Astrocyte (in vitro differentiated cells and primary cell): Measurements from ENCODE around the gene TTLL8. TPM values are rescaled to one million over a fixed set of nuclear protein-coding genes. Genes with fewer than 3 reads are reported as not detected.

ENCODE experiments used
- DNase-seq: peaks from one replicate; pipeline ENCODE4 v3.0.0-alpha.2; 2010; ENCODE audit warnings: low read depth
- FAIRE-seq: peaks from 2 replicates; lab custom pipeline; 2011; peaks lifted over from hg19 to GRCh38; lab: Jason Lieb, UNC
- H2AFZ ChIP-seq: 2 replicates; pipeline ENCODE4 v1.6.0; 2012; ENCODE audit warnings: low read depth, low read length, inconsistent platforms
- H3K27ac ChIP-seq: 2 replicates; pipeline ENCODE4 v1.5.1; 2011; ENCODE audit warnings: low read depth, low read length, inconsistent platforms
- H3K27me3 ChIP-seq: 2 replicates; pipeline ENCODE4 v1.6.0; 2011; ENCODE audit warnings: low read length, inconsistent platforms; ENCODE audit not compliant: insufficient read depth
- H3K36me3 ChIP-seq: 2 replicates; pipeline ENCODE4 v1.5.1; 2011; ENCODE audit warnings: low read length, inconsistent platforms; ENCODE audit not compliant: insufficient read depth
- H3K4me1 ChIP-seq: 2 replicates; pipeline ENCODE4 v1.5.1; 2011; ENCODE audit warnings: low read length, inconsistent platforms; ENCODE audit not compliant: insufficient read depth
- H3K4me2 ChIP-seq: 2 replicates; pipeline ENCODE4 v1.6.0; 2012; ENCODE audit warnings: low read length, inconsistent platforms
- H3K4me3 ChIP-seq: 2 replicates; pipeline ENCODE4 v1.5.1; 2011; ENCODE audit warnings: low read depth, mild to moderate bottlenecking, low read length, inconsistent platforms; ENCODE audit not compliant: insufficient read depth
- H3K79me2 ChIP-seq: 2 replicates; pipeline ENCODE4 v1.6.0; 2012; ENCODE audit warnings: mild to moderate bottlenecking, low read length, inconsistent platforms; ENCODE audit not compliant: insufficient read depth
- H3K9ac ChIP-seq: 2 replicates; pipeline ENCODE4 v1.6.0; 2012; ENCODE audit warnings: mild to moderate bottlenecking, low read length, inconsistent platforms
- H3K9me3 ChIP-seq: 2 replicates; pipeline ENCODE4 v1.5.1; 2012; ENCODE audit warnings: low read depth, mild to moderate bottlenecking, low read length, inconsistent platforms; ENCODE audit not compliant: insufficient read depth
- H4K20me1 ChIP-seq: 2 replicates; pipeline ENCODE4 v1.6.0; 2012; ENCODE audit warnings: low read length, inconsistent platforms; ENCODE audit not compliant: insufficient read depth
- H3K27ac Mint-ChIP-seq: one replicate; pipeline ENCODE4 v1.8.0; 2021; ENCODE audit warnings: mild to moderate bottlenecking, mixed read lengths; ENCODE audit not compliant: unreplicated experiment
- H3K27me3 Mint-ChIP-seq: one replicate; pipeline ENCODE4 v1.8.0; 2021; ENCODE audit warnings: low read depth, mixed read lengths; ENCODE audit not compliant: unreplicated experiment
- H3K36me3 Mint-ChIP-seq: one replicate; pipeline ENCODE4 v1.8.0; 2021; ENCODE audit warnings: low read depth, mixed read lengths; ENCODE audit not compliant: unreplicated experiment
- H3K4me1 Mint-ChIP-seq: one replicate; pipeline ENCODE4 v1.8.0; 2021; ENCODE audit warnings: low read depth, mixed read lengths; ENCODE audit not compliant: unreplicated experiment
- H3K4me3 Mint-ChIP-seq: one replicate; pipeline ENCODE4 v1.8.0; 2021; ENCODE audit warnings: mild to moderate bottlenecking, moderate library complexity, mixed read lengths; ENCODE audit not compliant: unreplicated experiment
- H3K9me3 Mint-ChIP-seq: one replicate; pipeline ENCODE4 v1.8.0; 2021; ENCODE audit warnings: mild to moderate bottlenecking, mixed read lengths; ENCODE audit not compliant: unreplicated experiment
- CTCF ChIP-seq: IDR thresholded peaks from 2 replicates; pipeline ENCODE4 v1.5.1; 2011; ENCODE audit warnings: low read depth, mild to moderate bottlenecking, inconsistent platforms, low read length, moderate library complexity; ENCODE audit not compliant: insufficient read depth
- EZH2 ChIP-seq: IDR thresholded peaks from 2 replicates; pipeline ENCODE4 v1.6.1; 2012; ENCODE audit warnings: mild to moderate bottlenecking, low read length, inconsistent platforms; ENCODE audit not compliant: insufficient read depth
- total RNA-seq: library from RNA; stranded (reverse); gene quantifications from 2 replicates; pipeline ENCODE4 v1.2.1, GENCODE V29; 2021

TTLL8 gene
- total RNA-seq, 1 donor from 2014 or later: not detected

GRCh38 chr22:50086526-50086925 is 28.4 kb upstream of the TTLL8 start:
- DNase-seq (peak; percentile 83), FAIRE-seq (no peak)
- no peaks in the 10 kb centered on the region for H4K20me1 ChIP-seq
- Mint-ChIP-seq H3K9me3 (peaks cover 13% of the 10 kb centered on the region), H3K27ac (peak overlapping the region; percentile 7), H3K4me3 (no peak overlapping the region), H3K4me1 (peaks cover 7% of the 10 kb centered on the region), H3K36me3 (no peaks in the 10 kb centered on the region), H3K27me3 (peaks cover 13% of the 10 kb centered on the region)
- no peak overlapping the region for H3K4me2 ChIP-seq
- H3K79me2 ChIP-seq: no peaks in the 10 kb centered on the region
- H3K4me3 ChIP-seq: no peak overlapping the region
- peaks cover 4% of the 10 kb centered on the region for H3K4me1 ChIP-seq
- H2AFZ ChIP-seq: no peak overlapping the region
- no peak overlapping the region for H3K27ac ChIP-seq
- no peak for TF ChIP-seq CTCF
- no peak for TF ChIP-seq EZH2
- no peaks in the 10 kb centered on the region for H3K36me3 ChIP-seq
- H3K9me3 ChIP-seq: no peaks in the 10 kb centered on the region
- H3K27me3 ChIP-seq: peaks cover 2% of the 10 kb centered on the region
- no peak overlapping the region for H3K9ac ChIP-seq

GRCh38 chr22:50085211-50085972 is 27.3 kb upstream of the TTLL8 start, which contains the start of gene MLC1:
TSS of gene MLC1 (minus strand) at chr22:50085426. CDS start at chr22:50084902, 524 bp downstream.
- Mint-ChIP-seq H3K27ac (no peak within 1 kb of the TSS), H3K27me3 (peaks cover 13% of the 10 kb centered on the region), H3K4me3 (no peak within 1 kb of the TSS), H3K4me1 (peaks cover 7% of the 10 kb centered on the region), H3K9me3 (peaks cover 11% of the 10 kb centered on the region), H3K36me3 (no peaks in the 10 kb centered on the region)
- FAIRE-seq (no peak), DNase-seq (peak; percentile 83)
- peak within 1 kb of the TSS; percentile 31 for H3K27ac ChIP-seq
- H3K79me2 ChIP-seq: no peaks in the 10 kb centered on the region
- peaks cover 2% of the 10 kb centered on the region for H3K27me3 ChIP-seq
- H3K4me2 ChIP-seq: no peak within 1 kb of the TSS
- no peaks in the 10 kb centered on the region for H3K36me3 ChIP-seq
- H3K4me1 ChIP-seq: peaks cover 4% of the 10 kb centered on the region
- H3K4me3 ChIP-seq: peak within 1 kb of the TSS; percentile 21
- H3K9ac ChIP-seq: no peak within 1 kb of the TSS
- H4K20me1 ChIP-seq: no peaks in the 10 kb centered on the region
- H3K9me3 ChIP-seq: no peaks in the 10 kb centered on the region
- H2AFZ ChIP-seq: peak within 1 kb of the TSS; percentile 65
- TF ChIP-seq EZH2: no peak
- no peak for TF ChIP-seq CTCF

GRCh38 chr22:50084614-50085021 is 26.5 kb upstream of the TTLL8 start:
- no peak overlapping the region for H3K4me3 Mint-ChIP-seq
- FAIRE-seq: no peak

More at GRCh38 chr22:50084614-50085021, 26.5 kb upstream of the TTLL8 start:
- Histone ChIP-seq H3K9ac (no peak overlapping the region), H3K27ac (no peak overlapping the region), H3K79me2 (no peaks in the 10 kb centered on the region), H3K36me3 (no peaks in the 10 kb centered on the region), H2AFZ (no peak overlapping the region), H3K27me3 (peaks cover 2% of the 10 kb centered on the region), H4K20me1 (no peaks in the 10 kb centered on the region), H3K4me1 (peaks cover 4% of the 10 kb centered on the region), H3K4me2 (no peak overlapping the region), H3K4me3 (peak overlapping the region; percentile 21), H3K9me3 (no peaks in the 10 kb centered on the region)
- peaks cover 10% of the 10 kb centered on the region for H3K9me3 Mint-ChIP-seq
- no peaks in the 10 kb centered on the region for H3K36me3 Mint-ChIP-seq
- no peak for DNase-seq
- H3K4me1 Mint-ChIP-seq: peaks cover 7% of the 10 kb centered on the region
- TF ChIP-seq EZH2: no peak
- no peak for TF ChIP-seq CTCF
- H3K27ac Mint-ChIP-seq: no peak overlapping the region
- peaks cover 15% of the 10 kb centered on the region for H3K27me3 Mint-ChIP-seq
